IMR-90 (cell line): ENCODE data around the gene MYO5A.

Experiments
- BHLHE40 ChIP-seq: fragments of 150-350 bp; IDR thresholded peaks from 2 replicates; pipeline ENCODE4 v1.6.1; 2016; ENCODE audit warnings: mild to moderate bottlenecking, low read depth, low read length
- CEBPB ChIP-seq: IDR thresholded peaks from 2 replicates; pipeline ENCODE4 v1.6.1; 2012; ENCODE audit warnings: low read depth, low read length, improper control_type of control experiment
- CHD1 ChIP-seq: IDR thresholded peaks from 2 replicates; pipeline ENCODE4 v1.6.1; 2012; ENCODE audit warnings: low read depth, low read length, improper control_type of control experiment
- CTCF ChIP-seq: conservative IDR thresholded peaks from 2 replicates; pipeline ENCODE4 v1.5.1; 2012; ENCODE audit warnings: mild to moderate bottlenecking, low read depth, low read length, improper control_type of control experiment
- ELK1 ChIP-seq: fragments of 150-350 bp; IDR thresholded peaks from 2 replicates; pipeline ENCODE4 v1.6.1; 2016; ENCODE audit warnings: low read depth, mild to moderate bottlenecking, low read length, moderate library complexity, borderline replicate concordance
- FOS ChIP-seq: fragments of 150-350 bp; IDR thresholded peaks from 2 replicates; pipeline ENCODE4 v1.6.1; 2016; ENCODE audit warnings: low read depth, low read length
- MAZ ChIP-seq: IDR thresholded peaks from 2 replicates; pipeline ENCODE4 v1.6.1; 2012; ENCODE audit warnings: low read depth, mild to moderate bottlenecking, low read length, improper control_type of control experiment, moderate library complexity, borderline replicate concordance
- MXI1 ChIP-seq: IDR thresholded peaks from 2 replicates; pipeline ENCODE4 v1.6.1; 2012; ENCODE audit warnings: low read depth, mild to moderate bottlenecking, low read length, moderate library complexity, borderline replicate concordance
- POLR2A ChIP-seq: IDR thresholded peaks from 2 replicates; pipeline ENCODE4 v1.6.1; 2012; ENCODE audit warnings: mild to moderate bottlenecking, low read depth, low read length
- RAD21 ChIP-seq: IDR thresholded peaks from 2 replicates; pipeline ENCODE4 v1.6.1; 2012; ENCODE audit warnings: low read length, improper control_type of control experiment
- RCOR1 ChIP-seq: IDR thresholded peaks from 2 replicates; pipeline ENCODE4 v1.6.1; 2012; ENCODE audit warnings: mild to moderate bottlenecking, low read length, improper control_type of control experiment; ENCODE audit not compliant: insufficient replicate concordance
- RFX5 ChIP-seq: IDR thresholded peaks from 2 replicates; pipeline ENCODE4 v1.8.0; 2012; ENCODE audit warnings: low read depth, mild to moderate bottlenecking, low read length, moderate library complexity
- SMC3 ChIP-seq: fragments of 150-350 bp; IDR thresholded peaks from 2 replicates; pipeline ENCODE4 v1.6.1; 2016; ENCODE audit warnings: low read depth, mild to moderate bottlenecking, antibody characterized with exemption, low read length, moderate library complexity
- USF2 ChIP-seq: fragments of 150-350 bp; IDR thresholded peaks from 2 replicates; pipeline ENCODE4 v1.6.1; 2017; ENCODE audit warnings: mild to moderate bottlenecking, antibody characterized with exemption, low read length, low read depth

- no peak for TF ChIP-seq SMC3
- no peak for TF ChIP-seq CTCF
- TF ChIP-seq POLR2A = no peak
- no peak for TF ChIP-seq FOS
- no peak for TF ChIP-seq BHLHE40
- no peak for TF ChIP-seq RAD21
- TF ChIP-seq USF2 = no peak
- no peak for TF ChIP-seq RFX5
- TF ChIP-seq MAZ = no peak
- TF ChIP-seq RCOR1 = no peak
- no peak for TF ChIP-seq CEBPB
- no peak for TF ChIP-seq MXI1
- TF ChIP-seq ELK1 = no peak
- no peak for TF ChIP-seq CHD1
Measured at GRCh38 chr15:52336529-52336928, 192.2 kb downstream of the MYO5A start.
